Muscle layer of colon (tissue), 2 donors: Measurements from ENCODE around the gene CLEC4E.
"Not testable (repeated sequence)": the region's sequence is repeated elsewhere in the genome, so short reads cannot be mapped to it uniquely, and the experiment has no call there.

Experiments
- H3K27ac ChIP-seq: one replicate; pipeline ENCODE4 v1.7.0; 2013; ENCODE audit warnings: low read depth, mild to moderate bottlenecking, low read length, moderate library complexity
- H3K27me3 ChIP-seq, 2 donors: one replicate each; pipeline ENCODE4 v1.7.0; 2013; ENCODE audit warnings: low read length in 2 of 2, mild to moderate bottlenecking in 2 of 2; ENCODE audit not compliant: insufficient read depth in 2 of 2, control insufficient read depth in 1 of 2
- H3K36me3 ChIP-seq: one replicate; pipeline ENCODE4 v1.7.0; 2013; ENCODE audit warnings: mild to moderate bottlenecking, low read length; ENCODE audit not compliant: insufficient read depth
- H3K4me1 ChIP-seq: one replicate; pipeline ENCODE4 v1.7.0; 2013; ENCODE audit warnings: mild to moderate bottlenecking, low read length; ENCODE audit not compliant: insufficient read depth
- H3K4me3 ChIP-seq, 2 donors: one replicate each; pipeline ENCODE4 v1.7.0; 2013; ENCODE audit warnings: low read length in 2 of 2, low read depth in 1 of 2, mild to moderate bottlenecking in 1 of 2, moderate library complexity in 1 of 2
- H3K9ac ChIP-seq: one replicate; pipeline ENCODE4 v1.7.0; 2013; ENCODE audit warnings: low read length
- H3K9me3 ChIP-seq: one replicate; pipeline ENCODE4 v1.7.0; 2013; ENCODE audit warnings: mild to moderate bottlenecking, low read length
- donor health status: abdominal sarcoma.
- donor health status: Adenocarcinoma of cecum.

The CLEC4E gene

DNA sequence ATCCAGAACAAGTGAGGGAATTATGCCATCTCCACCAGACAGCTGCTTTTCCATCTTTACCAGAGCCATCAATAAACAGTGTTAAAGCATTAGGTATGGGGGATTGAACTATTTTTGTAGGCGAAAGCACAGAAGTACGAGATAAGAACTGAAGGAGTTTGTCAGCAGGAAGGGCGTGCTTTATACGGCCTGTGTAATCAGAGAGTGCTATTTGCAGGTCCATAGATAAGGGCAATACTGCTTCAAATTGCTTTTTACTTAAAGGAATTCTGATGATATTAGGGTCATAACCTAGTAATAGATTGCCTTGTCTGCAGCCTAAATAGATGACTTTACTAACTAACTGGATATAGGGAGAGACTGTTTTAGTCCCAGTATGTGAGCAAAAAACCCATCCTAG, 20.3 kb upstream of the CLEC4E start:
- no peaks in the 10 kb centered on the region for H3K4me1 ChIP-seq
- no peaks in the 10 kb centered on the region for H3K36me3 ChIP-seq
- no peak overlapping the region for H3K9ac ChIP-seq
- H3K9me3 ChIP-seq, result no peaks in the 10 kb centered on the region
- H3K27ac ChIP-seq, result no peak overlapping the region
- H3K27me3 ChIP-seq, result no peaks in the 10 kb centered on the region
- no peak overlapping the region for H3K4me3 ChIP-seq

DNA sequence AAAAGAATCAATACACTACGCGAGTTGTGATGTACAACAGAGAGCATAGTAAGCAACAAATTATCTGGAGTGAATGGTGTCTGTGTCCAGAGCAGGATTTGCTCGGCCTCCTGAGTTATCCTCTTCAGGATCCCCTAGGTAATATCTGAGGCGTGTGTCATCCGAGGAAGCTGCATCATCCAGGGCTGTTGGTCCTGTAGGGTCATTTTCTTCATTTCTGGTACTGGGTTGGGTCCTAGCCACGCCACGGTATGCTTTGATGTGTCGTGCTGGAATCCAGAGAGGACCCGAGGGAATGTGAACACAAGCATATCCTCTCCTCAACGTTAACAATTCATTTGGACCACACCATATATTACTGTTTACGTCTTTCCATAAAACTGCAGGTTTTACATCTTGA, 19.0 kb upstream of the CLEC4E start:
- no peaks in the 10 kb centered on the region for H3K9me3 ChIP-seq
- no peaks in the 10 kb centered on the region for H3K4me1 ChIP-seq
- H3K27me3 ChIP-seq, result no peaks in the 10 kb centered on the region
- H3K27ac ChIP-seq, result no peak overlapping the region
- H3K9ac ChIP-seq, result no peak overlapping the region
- H3K4me3 ChIP-seq, result no peak overlapping the region
- no peaks in the 10 kb centered on the region for H3K36me3 ChIP-seq

DNA sequence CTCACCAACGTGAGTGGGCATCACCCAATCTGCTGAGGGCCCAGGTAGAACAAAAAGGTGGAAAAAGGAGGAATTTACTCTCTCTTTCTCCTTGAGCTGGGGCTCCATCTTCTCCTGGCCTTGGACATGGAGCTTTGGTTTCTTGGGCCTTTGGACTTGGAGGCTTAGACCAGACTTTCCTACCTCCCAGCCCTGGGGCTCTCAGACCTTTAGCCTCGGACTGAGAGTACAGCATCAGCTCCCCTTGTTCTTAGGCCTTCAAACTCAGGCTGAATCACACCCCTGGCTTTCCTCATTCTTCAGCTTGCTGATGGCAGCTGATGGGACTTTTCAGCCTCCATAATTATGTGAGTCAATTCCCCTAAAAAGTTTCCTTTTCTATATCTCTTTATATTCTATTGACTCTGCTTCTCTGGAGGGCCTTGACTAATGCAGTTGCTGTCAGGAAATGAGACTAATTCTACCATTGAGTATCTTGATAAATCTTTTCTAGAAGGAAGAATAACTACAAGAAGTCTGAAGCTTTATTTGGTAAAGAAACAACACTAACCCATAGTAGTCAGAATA, 15.9 kb upstream of the CLEC4E start:
- H3K27me3 ChIP-seq, result no peaks in the 10 kb centered on the region

DNA sequence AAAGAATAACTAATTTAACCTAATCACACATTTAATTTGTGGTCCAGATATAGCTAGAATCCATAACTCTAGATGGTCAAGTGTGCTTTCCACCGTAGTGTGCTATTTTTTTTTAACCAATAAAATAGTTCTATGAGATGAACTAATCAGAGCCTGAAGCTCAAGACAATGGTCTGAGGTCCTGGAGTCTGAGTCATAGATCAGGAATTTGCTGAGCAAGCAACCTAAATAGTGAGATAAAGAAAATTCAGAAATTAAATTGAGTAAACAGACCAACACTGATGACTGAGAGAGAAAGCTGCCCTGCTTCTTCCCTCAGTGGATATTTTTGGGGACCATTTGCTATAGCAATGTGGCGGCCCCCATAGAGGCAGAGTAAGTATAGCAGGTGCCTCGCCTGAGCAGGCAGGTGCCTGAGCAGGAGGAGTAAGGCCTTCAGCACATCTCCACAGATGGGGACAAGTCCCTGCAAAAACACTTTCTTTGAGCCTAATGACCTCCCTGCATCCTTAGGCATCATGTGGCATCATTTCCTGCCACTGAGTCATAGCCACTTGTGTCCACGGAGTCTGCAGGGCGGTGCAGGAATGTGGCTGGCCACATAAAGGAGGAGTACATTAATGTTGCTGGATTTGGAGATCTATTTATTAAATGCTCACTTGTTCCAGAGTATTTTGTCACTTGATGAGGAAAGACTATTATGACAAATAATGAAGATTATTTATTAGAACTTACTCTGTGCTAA, 13.9 kb upstream of the CLEC4E start:
- Histone ChIP-seq H3K4me3 (no peak overlapping the region), H3K4me1 (no peaks in the 10 kb centered on the region), H3K27ac (no peak overlapping the region), H3K9ac (no peak overlapping the region), H3K9me3 (no peaks in the 10 kb centered on the region), H3K36me3 (no peaks in the 10 kb centered on the region), H3K27me3 (no peaks in the 10 kb centered on the region)

More for the DNA sequence above, 15.9 kb upstream of the CLEC4E start:
- Histone ChIP-seq H3K27ac (no peak overlapping the region), H3K4me3 (no peak overlapping the region), H3K9me3 (no peaks in the 10 kb centered on the region), H3K4me1 (no peaks in the 10 kb centered on the region), H3K36me3 (no peaks in the 10 kb centered on the region), H3K9ac (no peak overlapping the region)

DNA sequence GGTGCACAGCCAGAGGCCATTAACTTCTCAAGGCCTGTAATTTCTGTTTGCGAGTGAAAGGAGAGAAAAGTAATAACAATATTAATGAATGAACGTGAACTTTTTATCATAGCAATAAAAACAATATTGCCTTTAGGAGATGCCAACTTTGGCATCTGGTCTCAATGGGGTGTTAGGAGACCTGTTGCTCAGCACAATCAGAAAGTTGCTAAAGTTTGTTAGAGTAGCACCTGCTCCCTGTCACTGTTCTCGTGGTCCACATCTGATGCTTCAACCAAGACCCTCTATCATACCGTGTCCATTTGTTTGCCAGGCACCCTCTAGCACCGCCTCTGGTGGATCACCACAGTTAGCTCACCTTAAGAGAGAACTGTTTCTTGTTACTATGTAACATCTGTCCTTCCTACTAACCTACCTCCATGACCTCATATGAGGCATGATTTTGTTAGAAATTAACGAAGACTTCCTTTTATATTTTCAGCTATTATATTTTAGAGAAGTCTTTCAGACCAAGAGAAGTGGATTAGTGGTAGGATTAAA, 12.5 kb upstream of the CLEC4E start:
- Histone ChIP-seq H3K9ac (no peak overlapping the region), H3K9me3 (no peaks in the 10 kb centered on the region), H3K27ac (no peak overlapping the region), H3K27me3 (no peaks in the 10 kb centered on the region), H3K36me3 (no peaks in the 10 kb centered on the region), H3K4me1 (no peaks in the 10 kb centered on the region), H3K4me3 (no peak overlapping the region)

DNA sequence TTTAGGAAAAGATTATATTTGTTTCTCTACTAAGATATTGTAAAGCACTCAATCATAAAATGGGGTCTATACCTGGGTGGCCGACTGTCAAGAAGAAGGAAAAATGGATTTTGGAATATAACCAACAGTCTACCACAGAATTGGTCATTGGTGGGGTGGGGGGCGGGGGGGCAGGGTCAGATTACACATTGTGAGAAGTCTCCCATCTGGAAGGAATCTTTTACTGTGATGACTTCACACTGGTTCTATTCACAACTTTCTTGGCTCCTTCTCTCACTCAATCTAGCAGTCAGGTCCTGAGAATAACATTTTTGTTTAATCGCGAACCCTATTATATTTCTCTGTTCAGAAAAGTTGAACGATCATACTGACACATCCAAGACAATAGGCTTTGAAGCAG, 8.7 kb upstream of the CLEC4E start:
- Histone ChIP-seq H3K9ac (no peak overlapping the region), H3K27me3 (no peaks in the 10 kb centered on the region)

DNA sequence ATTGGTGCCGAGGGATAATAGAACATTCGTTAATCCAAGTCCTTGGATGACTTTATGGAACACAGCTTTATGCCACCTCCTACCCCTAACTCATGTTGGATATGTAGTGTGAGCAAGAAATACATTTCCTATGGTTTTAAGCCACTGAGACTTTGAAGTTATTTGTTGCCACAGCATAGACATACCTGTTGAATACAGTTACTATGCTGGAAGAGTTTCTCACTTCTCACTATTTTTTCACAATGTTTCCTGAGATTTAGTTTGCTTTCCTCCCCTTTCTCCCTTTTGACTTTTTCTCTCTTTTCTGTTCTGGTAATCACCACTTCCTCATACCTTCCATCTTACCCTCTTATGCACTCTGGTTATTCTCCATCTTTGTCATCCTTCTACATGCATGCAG, 7.5 kb upstream of the CLEC4E start:
- H3K36me3 ChIP-seq, result no peaks in the 10 kb centered on the region
- H3K4me3 ChIP-seq, result no peak overlapping the region
- no peaks in the 10 kb centered on the region for H3K27me3 ChIP-seq
- H3K4me1 ChIP-seq, result no peaks in the 10 kb centered on the region
- H3K9ac ChIP-seq, result no peak overlapping the region
- no peaks in the 10 kb centered on the region for H3K9me3 ChIP-seq
- H3K27ac ChIP-seq, result no peak overlapping the region

More for the DNA sequence above, 8.7 kb upstream of the CLEC4E start:
- Histone ChIP-seq H3K36me3 (no peaks in the 10 kb centered on the region), H3K9me3 (no peaks in the 10 kb centered on the region), H3K27ac (no peak overlapping the region), H3K4me3 (no peak overlapping the region), H3K4me1 (no peaks in the 10 kb centered on the region)

DNA sequence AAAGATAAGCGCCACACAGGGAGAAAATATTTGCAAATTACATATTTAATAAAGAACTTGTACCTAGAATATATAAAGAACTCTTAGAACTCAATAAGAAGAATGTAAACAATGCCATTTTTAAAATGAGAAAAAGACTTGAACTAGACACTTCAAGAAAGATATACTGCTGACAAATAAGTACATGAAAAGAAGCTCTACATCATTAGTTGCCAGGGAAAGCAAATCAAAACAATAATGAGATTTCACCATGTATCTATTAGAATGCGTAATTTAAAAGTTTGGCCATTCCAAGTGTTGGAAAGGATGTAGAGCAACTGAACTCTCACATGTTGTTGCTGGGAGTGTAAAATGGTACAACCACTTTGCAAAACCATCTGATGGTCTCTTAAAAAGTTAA, 6.9 kb upstream of the CLEC4E start:
- Histone ChIP-seq H3K4me3 (no peak overlapping the region), H3K9me3 (no peaks in the 10 kb centered on the region), H3K9ac (no peak overlapping the region)

DNA sequence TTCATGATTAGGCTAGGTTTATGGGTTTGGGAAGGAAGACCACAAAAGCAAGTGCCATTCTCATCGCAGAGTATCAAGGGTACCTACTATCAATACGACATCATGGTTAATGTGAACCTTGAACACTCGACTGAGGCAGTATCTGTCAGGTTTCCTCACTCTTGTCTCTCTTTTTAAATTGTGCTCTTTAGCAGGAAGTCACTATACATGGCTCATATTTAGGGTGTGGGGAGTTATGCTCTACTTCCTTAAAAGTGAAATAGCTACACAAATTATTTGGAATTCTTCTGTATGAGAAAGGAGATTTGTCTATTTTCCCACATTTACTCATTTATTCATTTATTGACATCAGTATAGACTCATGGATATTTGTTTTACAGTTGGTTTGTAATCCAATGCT, 5.9 kb upstream of the CLEC4E start:
- no peak overlapping the region for H3K4me3 ChIP-seq
- H3K9ac ChIP-seq, result no peak overlapping the region

More for the DNA sequence above, 6.9 kb upstream of the CLEC4E start:
- H3K27ac ChIP-seq, result no peak overlapping the region
- H3K4me1 ChIP-seq, result no peaks in the 10 kb centered on the region
- no peaks in the 10 kb centered on the region for H3K36me3 ChIP-seq
- H3K27me3 ChIP-seq, result no peaks in the 10 kb centered on the region

DNA sequence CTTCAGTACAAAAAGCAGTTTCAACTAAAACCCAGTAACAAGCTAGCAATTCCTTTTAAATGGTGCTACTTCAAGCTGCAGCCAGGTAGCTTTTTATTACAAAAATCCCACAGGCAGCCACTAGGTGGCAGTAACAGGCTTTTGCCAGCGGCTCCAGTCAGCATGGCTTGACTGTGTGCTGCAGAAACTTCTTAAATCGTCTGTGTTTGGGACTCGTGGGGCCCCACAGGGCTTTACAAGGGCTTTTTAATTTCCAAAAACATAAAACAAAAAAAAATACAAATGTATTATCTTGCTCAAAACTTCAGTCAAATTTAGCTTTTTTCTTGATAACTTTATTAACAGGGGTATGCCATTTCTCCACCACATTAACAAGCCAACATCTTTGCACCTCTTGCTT, 3.6 kb upstream of the CLEC4E start:
- Histone ChIP-seq H3K9ac (no peak overlapping the region), H3K27me3 (no peaks in the 10 kb centered on the region), H3K27ac (no peak overlapping the region), H3K4me1 (no peaks in the 10 kb centered on the region), H3K36me3 (no peaks in the 10 kb centered on the region), H3K4me3 (no peak overlapping the region), H3K9me3 (no peaks in the 10 kb centered on the region)

More for the DNA sequence above, 5.9 kb upstream of the CLEC4E start:
- H3K36me3 ChIP-seq, result no peaks in the 10 kb centered on the region
- no peaks in the 10 kb centered on the region for H3K27me3 ChIP-seq
- no peaks in the 10 kb centered on the region for H3K4me1 ChIP-seq
- no peaks in the 10 kb centered on the region for H3K9me3 ChIP-seq
- no peak overlapping the region for H3K27ac ChIP-seq

DNA sequence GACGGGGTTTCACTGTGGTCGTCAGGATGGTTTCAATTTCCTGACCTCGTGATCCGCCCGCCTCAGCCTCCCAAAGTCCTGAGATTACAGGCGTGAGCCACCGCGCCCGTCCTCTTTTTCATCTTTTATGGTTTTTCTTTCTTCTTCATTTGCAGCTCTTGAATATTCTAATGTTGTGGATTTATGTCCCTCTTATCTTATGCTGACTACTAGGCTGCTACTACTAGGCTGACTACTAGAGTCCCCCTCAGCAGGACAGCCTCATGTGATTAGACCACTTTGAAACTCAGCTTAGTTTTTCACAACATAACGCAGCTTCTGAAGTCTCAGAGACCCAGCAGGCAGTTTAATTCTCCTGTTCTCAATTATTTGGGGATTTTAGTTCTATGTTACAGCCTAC, 857 bp upstream of the CLEC4E start:
- H3K4me3 ChIP-seq, result no peak overlapping the region

DNA sequence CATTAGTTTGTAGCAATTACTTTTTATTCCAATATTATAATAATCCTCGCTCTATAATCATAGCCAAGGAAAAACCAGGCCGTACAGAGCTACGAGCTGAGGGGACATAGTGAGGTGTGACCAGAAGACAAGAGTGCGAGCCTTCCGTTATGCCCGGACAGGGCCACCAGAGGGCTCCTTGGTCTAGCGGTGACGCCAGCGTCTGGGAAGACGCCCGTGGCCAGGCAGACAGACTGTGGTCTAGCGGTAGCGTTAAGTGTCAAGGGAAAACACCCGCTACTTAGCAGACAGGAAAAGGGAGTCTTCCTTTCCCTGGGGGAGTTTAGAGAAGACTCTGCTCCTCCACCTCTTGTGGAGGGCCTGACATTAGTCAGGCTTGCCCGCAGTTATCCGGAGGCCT, 2.9 kb downstream of the CLEC4E start:
- not testable (repeated sequence) for H3K9ac ChIP-seq, H3K27me3 ChIP-seq, H3K4me1 ChIP-seq, H3K27ac ChIP-seq, H3K9me3 ChIP-seq, H3K36me3 ChIP-seq, H3K4me3 ChIP-seq

More for the DNA sequence above, 857 bp upstream of the CLEC4E start:
- H3K9me3 ChIP-seq, result no peaks in the 10 kb centered on the region
- H3K36me3 ChIP-seq, result no peaks in the 10 kb centered on the region
- H3K27ac ChIP-seq, result no peak overlapping the region
- no peaks in the 10 kb centered on the region for H3K4me1 ChIP-seq
- H3K27me3 ChIP-seq, result no peaks in the 10 kb centered on the region
- no peak overlapping the region for H3K9ac ChIP-seq
